ENCODE data around the gene NHLRC1.
"Not testable (repeated sequence)": the region's sequence is repeated elsewhere in the genome, so short reads cannot be mapped to it uniquely, and the experiment has no call there.

Gene NHLRC1

GRCh38 chr6:18154507-18155149 lies 32.2 kb upstream of the NHLRC1 start, which contains the start of gene TPMT:
TSS of gene TPMT (minus strand) at chr6:18155077. CDS start at chr6:18149127, 5,950 bp downstream.
- Histone ChIP-seq H3K9ac (ENCODE audit: low read length) (peak within 1 kb of the TSS; percentile 85), H3K79me2 (ENCODE audit: insufficient read depth, low read length) (peaks cover 5% of the 10 kb centered on the region; the same call in 1 of the 2 replicates), H3K27ac (ENCODE audit: low read depth, low read length) (peak within 1 kb of the TSS; percentile 73), H3K36me3 (ENCODE audit: low read length) (peaks cover 1% of the 10 kb centered on the region; the same call in 1 of the 2 replicates), H3K9me3 (ENCODE audit: insufficient read depth, low read length) (no peaks in the 10 kb centered on the region), H3K4me2 (ENCODE audit: low read depth, low read length, poor library complexity, severe bottlenecking) (peak within 1 kb of the TSS; percentile 81), H3K27me3 (ENCODE audit: low read length) (no peaks in the 10 kb centered on the region), H3F3A (ENCODE audit: insufficient read depth) (peaks cover 19% of the 10 kb centered on the region), H3K4me3 (ENCODE audit: insufficient read depth, low read length, poor library complexity, severe bottlenecking) (peak within 1 kb of the TSS; percentile 88), H3K9me2 (replicated peaks; ENCODE audit: insufficient read depth, low read length) (no peaks in the 10 kb centered on the region), H4K20me1 (ENCODE audit: low read depth, low read length) (no peaks in the 10 kb centered on the region), H2AFZ (ENCODE audit: low read depth, low read length, severe bottlenecking) (peak within 1 kb of the TSS; percentile 96)
- TF ChIP-seq, protein P1, sequence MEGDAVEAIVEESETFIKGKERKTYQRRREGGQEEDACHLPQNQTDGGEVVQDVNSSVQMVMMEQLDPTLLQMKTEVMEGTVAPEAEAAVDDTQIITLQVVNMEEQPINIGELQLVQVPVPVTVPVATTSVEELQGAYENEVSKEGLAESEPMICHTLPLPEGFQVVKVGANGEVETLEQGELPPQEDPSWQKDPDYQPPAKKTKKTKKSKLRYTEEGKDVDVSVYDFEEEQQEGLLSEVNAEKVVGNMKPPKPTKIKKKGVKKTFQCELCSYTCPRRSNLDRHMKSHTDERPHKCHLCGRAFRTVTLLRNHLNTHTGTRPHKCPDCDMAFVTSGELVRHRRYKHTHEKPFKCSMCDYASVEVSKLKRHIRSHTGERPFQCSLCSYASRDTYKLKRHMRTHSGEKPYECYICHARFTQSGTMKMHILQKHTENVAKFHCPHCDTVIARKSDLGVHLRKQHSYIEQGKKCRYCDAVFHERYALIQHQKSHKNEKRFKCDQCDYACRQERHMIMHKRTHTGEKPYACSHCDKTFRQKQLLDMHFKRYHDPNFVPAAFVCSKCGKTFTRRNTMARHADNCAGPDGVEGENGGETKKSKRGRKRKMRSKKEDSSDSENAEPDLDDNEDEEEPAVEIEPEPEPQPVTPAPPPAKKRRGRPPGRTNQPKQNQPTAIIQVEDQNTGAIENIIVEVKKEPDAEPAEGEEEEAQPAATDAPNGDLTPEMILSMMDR (IDR thresholded peaks at IDR 0.05; ENCODE audit: insufficient read depth, low read length, poor library complexity, severe bottlenecking): no peak
- TF ChIP-seq EZH2phosphoT487 (conservative IDR thresholded peaks at IDR 0.05; ENCODE audit: low read length): no peak

DNA sequence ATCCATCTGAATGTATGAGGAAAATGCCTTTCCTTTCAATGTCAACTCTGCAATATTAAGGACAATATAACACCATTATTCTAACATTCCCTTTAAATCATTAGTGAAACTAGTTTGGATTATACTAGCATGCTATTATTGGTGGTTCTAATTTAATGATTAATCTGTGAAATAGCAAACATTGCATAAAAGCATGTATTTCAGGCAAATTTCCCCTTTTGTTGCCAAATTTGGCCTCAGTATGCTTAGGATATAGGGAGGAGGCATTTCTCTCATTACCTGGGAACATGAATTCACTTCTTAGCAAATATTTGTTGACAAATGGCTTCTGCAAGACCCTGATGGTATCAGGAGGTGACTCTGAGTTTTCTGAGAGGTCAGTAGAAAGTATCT lies 30.8 kb upstream of the NHLRC1 start:
- H3K27me3 ChIP-seq (ENCODE audit: low read length): no peaks in the 10 kb centered on the region
- H3K9ac ChIP-seq (ENCODE audit: low read length): no peak overlapping the region
- H3K4me2 ChIP-seq (ENCODE audit: low read depth, low read length, poor library complexity, severe bottlenecking): no peak overlapping the region
- no peak for TF ChIP-seq EZH2phosphoT487 (conservative IDR thresholded peaks at IDR 0.05; ENCODE audit: low read length)
- TF ChIP-seq, protein P1 (IDR thresholded peaks at IDR 0.05; ENCODE audit: insufficient read depth, low read length, poor library complexity, severe bottlenecking): no peak
- peaks cover 19% of the 10 kb centered on the region for H3F3A ChIP-seq (ENCODE audit: insufficient read depth)
- no peak overlapping the region for H2AFZ ChIP-seq (ENCODE audit: low read depth, low read length, severe bottlenecking)
- no peak overlapping the region for H3K4me3 ChIP-seq (ENCODE audit: insufficient read depth, low read length, poor library complexity, severe bottlenecking)
- no peaks in the 10 kb centered on the region for H3K9me2 ChIP-seq (replicated peaks; ENCODE audit: insufficient read depth, low read length)
- no peaks in the 10 kb centered on the region; the same call in 1 of the 2 replicates for H3K36me3 ChIP-seq (ENCODE audit: low read length)
- H3K79me2 ChIP-seq (ENCODE audit: insufficient read depth, low read length): no peaks in the 10 kb centered on the region; the same call in 1 of the 2 replicates
- no peaks in the 10 kb centered on the region for H3K9me3 ChIP-seq (ENCODE audit: insufficient read depth, low read length)
- no peak overlapping the region for H3K27ac ChIP-seq (ENCODE audit: low read depth, low read length)
- H4K20me1 ChIP-seq (ENCODE audit: low read depth, low read length): no peaks in the 10 kb centered on the region

GRCh38 chr6:18151801-18152200 lies 29.3 kb upstream of the NHLRC1 start:
- no peak overlapping the region for H3K4me2 ChIP-seq (ENCODE audit: low read depth, low read length, poor library complexity, severe bottlenecking)
- H3K4me3 ChIP-seq (ENCODE audit: insufficient read depth, low read length, poor library complexity, severe bottlenecking): no peak overlapping the region
- no peaks in the 10 kb centered on the region; the same call in 1 of the 2 replicates for H3K79me2 ChIP-seq (ENCODE audit: insufficient read depth, low read length)
- no peak overlapping the region for H2AFZ ChIP-seq (ENCODE audit: low read depth, low read length, severe bottlenecking)
- no peaks in the 10 kb centered on the region for H4K20me1 ChIP-seq (ENCODE audit: low read depth, low read length)
- no peak overlapping the region for H3K27ac ChIP-seq (ENCODE audit: low read depth, low read length)
- H3F3A ChIP-seq (ENCODE audit: insufficient read depth): peaks cover 13% of the 10 kb centered on the region
- H3K9me3 ChIP-seq (ENCODE audit: insufficient read depth, low read length): no peaks in the 10 kb centered on the region
- H3K36me3 ChIP-seq (ENCODE audit: low read length): no peaks in the 10 kb centered on the region; the same call in 1 of the 2 replicates
- H3K27me3 ChIP-seq (ENCODE audit: low read length): no peaks in the 10 kb centered on the region
- H3K9ac ChIP-seq (ENCODE audit: low read length): no peak overlapping the region
- H3K9me2 ChIP-seq (replicated peaks; ENCODE audit: insufficient read depth, low read length): no peaks in the 10 kb centered on the region
- no peak for TF ChIP-seq EZH2phosphoT487 (conservative IDR thresholded peaks at IDR 0.05; ENCODE audit: low read length)
- TF ChIP-seq, protein P1 (IDR thresholded peaks at IDR 0.05; ENCODE audit: insufficient read depth, low read length, poor library complexity, severe bottlenecking): no peak

DNA sequence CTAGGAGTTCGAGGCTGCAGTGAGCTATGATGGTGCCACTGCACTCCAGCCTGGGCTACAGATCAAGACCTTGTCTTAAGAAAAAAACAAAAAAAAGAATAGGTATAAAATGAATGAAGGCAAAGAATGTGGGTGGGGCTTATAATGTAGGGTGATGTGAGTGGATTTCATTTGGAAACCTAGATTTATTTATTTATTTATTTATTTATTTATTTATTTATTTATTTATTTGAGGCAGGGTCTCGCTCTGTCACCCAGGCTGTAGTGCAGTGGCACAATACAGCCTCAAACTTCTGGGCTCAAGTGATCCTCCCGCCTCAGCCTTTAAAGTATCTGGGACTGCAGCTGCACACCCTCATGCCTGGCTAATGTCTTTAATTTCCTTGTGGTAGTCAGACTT lies 28.9 kb upstream of the NHLRC1 start:
- not testable (repeated sequence) for H2AFZ ChIP-seq (ENCODE audit: low read depth, low read length, severe bottlenecking); H4K20me1 ChIP-seq (ENCODE audit: low read depth, low read length); H3F3A ChIP-seq (ENCODE audit: insufficient read depth); H3K9me2 ChIP-seq (replicated peaks; ENCODE audit: insufficient read depth, low read length); H3K4me3 ChIP-seq (ENCODE audit: insufficient read depth, low read length, poor library complexity, severe bottlenecking); H3K9ac ChIP-seq (ENCODE audit: low read length); H3K36me3 ChIP-seq (ENCODE audit: low read length); H3K27ac ChIP-seq (ENCODE audit: low read depth, low read length); H3K9me3 ChIP-seq (ENCODE audit: insufficient read depth, low read length); H3K79me2 ChIP-seq (ENCODE audit: insufficient read depth, low read length); H3K27me3 ChIP-seq (ENCODE audit: low read length); H3K4me2 ChIP-seq (ENCODE audit: low read depth, low read length, poor library complexity, severe bottlenecking)
